Type B pancreatic cell (in vitro differentiated cells): ENCODE data around the gene ZNF467. TPM values are rescaled to one million over a fixed set of nuclear protein-coding genes. Genes with fewer than 3 reads are reported as not detected.

ENCODE experiments used
- DNase-seq: peaks from one replicate; pipeline ENCODE4 v3.0.0; 2021; ENCODE audit warnings: mixed read lengths; ENCODE audit not compliant: unreplicated experiment; ENCODE audit errors: extremely low spot score
- H3K27ac Mint-ChIP-seq: 2 replicates; pipeline ENCODE4 v1.8.0; 2021; ENCODE audit warnings: mild to moderate bottlenecking, mixed read lengths
- H3K27me3 Mint-ChIP-seq: 2 replicates; pipeline ENCODE4 v1.8.0; 2021; ENCODE audit warnings: mixed read lengths
- H3K36me3 Mint-ChIP-seq: 2 replicates; pipeline ENCODE4 v1.8.0; 2021; ENCODE audit warnings: mixed read lengths
- H3K4me1 Mint-ChIP-seq: one replicate; pipeline ENCODE4 v1.8.0; 2021; ENCODE audit warnings: mixed read lengths; ENCODE audit not compliant: unreplicated experiment
- H3K4me3 Mint-ChIP-seq: 2 replicates; pipeline ENCODE4 v1.8.0; 2021; ENCODE audit warnings: mild to moderate bottlenecking, mixed read lengths
- H3K9me3 Mint-ChIP-seq: 2 replicates; pipeline ENCODE4 v1.8.0; 2021; ENCODE audit warnings: mixed read lengths
- total RNA-seq: library from RNA; stranded (reverse); gene quantifications from 2 replicates; pipeline ENCODE4 v1.2.1, GENCODE V29; 2021; ENCODE audit warnings: low replicate concordance
- TF ChIP-seq, protein P1 (sequence below): fragments of 200-600 bp; sonication (generic); conservative IDR thresholded peaks from 2 replicates; pipeline ENCODE4 v1.5.0; 2021; ENCODE audit warnings: antibody characterized with exemption, mild to moderate bottlenecking

The ZNF467 gene
- total RNA-seq, 1 donor from 2014 or later = 17.6 TPM

DNA sequence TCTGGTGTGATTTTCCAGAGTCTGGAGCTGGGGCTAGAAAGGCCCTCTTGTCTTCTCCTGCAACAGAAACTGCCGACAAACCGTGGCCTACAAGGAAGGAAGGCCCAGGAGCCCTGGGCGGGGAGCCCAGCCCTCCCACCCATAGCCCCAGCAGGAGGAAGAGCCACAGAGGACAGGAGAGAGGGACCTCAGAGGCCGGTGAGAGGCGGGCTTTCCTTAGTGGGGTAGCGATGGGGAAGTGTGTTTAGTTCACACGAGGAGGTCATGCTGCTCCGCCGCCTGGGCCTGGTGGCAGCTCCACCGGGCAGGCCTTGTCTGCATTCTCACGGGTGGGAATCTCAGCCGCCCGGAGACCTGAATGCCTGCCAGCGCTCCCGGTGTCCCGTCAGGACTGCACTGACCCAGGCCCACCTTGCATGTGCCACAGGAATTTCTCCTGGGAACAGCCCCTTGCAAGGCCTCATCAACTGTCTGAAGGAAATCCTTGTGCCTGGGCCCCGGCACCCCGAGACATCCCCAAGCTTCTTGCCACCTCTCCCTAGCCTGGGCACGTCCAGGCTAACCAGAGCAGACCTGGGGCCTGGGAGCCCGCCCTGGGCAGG, 50.9 kb downstream of the ZNF467 start:
- H3K27ac Mint-ChIP-seq = no peak overlapping the region
- no peak overlapping the region for H3K4me3 Mint-ChIP-seq
- peaks cover 18% of the 10 kb centered on the region for H3K4me1 Mint-ChIP-seq
- H3K36me3 Mint-ChIP-seq = peaks cover 5% of the 10 kb centered on the region
- DNase-seq = peak; percentile 68
- no peaks in the 10 kb centered on the region for H3K27me3 Mint-ChIP-seq
- TF ChIP-seq, protein P1, sequence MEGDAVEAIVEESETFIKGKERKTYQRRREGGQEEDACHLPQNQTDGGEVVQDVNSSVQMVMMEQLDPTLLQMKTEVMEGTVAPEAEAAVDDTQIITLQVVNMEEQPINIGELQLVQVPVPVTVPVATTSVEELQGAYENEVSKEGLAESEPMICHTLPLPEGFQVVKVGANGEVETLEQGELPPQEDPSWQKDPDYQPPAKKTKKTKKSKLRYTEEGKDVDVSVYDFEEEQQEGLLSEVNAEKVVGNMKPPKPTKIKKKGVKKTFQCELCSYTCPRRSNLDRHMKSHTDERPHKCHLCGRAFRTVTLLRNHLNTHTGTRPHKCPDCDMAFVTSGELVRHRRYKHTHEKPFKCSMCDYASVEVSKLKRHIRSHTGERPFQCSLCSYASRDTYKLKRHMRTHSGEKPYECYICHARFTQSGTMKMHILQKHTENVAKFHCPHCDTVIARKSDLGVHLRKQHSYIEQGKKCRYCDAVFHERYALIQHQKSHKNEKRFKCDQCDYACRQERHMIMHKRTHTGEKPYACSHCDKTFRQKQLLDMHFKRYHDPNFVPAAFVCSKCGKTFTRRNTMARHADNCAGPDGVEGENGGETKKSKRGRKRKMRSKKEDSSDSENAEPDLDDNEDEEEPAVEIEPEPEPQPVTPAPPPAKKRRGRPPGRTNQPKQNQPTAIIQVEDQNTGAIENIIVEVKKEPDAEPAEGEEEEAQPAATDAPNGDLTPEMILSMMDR = no peak
- no peaks in the 10 kb centered on the region for H3K9me3 Mint-ChIP-seq

GRCh38 chr7:149721084-149721601, 52.2 kb downstream of the ZNF467 start:
- no peak for DNase-seq
- Mint-ChIP-seq H3K4me3 (no peak overlapping the region), H3K4me1 (peaks cover 18% of the 10 kb centered on the region), H3K36me3 (no peaks in the 10 kb centered on the region), H3K9me3 (no peaks in the 10 kb centered on the region), H3K27ac (no peak overlapping the region), H3K27me3 (no peaks in the 10 kb centered on the region)
- TF ChIP-seq, protein P1 = no peak

DNA sequence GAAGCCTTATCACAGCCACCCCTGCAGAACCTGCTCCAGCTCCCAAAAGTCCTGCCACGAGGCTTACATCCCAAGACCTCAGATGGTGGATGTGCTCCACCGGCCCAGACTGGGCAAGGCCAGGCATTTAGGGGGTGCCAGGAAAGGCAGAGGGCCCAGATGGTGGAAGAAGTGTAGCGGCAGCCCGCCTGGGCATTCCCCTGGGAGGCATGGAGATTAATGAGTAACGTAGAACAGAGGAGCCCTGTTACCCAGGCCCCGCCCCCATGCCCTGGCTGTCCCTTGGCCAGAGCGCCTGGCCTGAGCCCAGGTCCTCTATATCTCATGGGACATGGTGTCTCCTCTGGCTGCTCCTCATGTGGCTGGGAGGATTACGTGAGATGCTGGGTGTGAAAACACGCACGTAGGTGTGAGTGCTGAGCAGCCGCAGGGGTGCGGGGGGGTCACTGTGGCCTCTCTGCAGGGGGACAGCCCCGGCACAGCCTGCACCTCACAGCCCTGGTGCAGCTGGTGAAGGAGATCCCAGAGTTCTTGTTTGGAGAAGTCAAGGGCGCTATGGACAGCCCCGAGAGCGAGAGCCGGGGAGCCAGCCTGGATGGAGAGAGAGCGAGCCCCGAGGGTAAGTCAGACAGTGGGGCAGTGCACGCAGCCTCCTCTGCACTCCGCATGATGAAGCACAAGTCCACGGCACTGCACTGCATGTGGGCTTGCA, 52.9 kb downstream of the ZNF467 start:
- Mint-ChIP-seq H3K9me3 (no peaks in the 10 kb centered on the region), H3K4me3 (no peak overlapping the region), H3K4me1 (peaks cover 24% of the 10 kb centered on the region), H3K27ac (no peak overlapping the region), H3K36me3 (no peaks in the 10 kb centered on the region), H3K27me3 (no peaks in the 10 kb centered on the region)
- TF ChIP-seq, protein P1 = no peak
- DNase-seq = no peak

GRCh38 chr7:149719912-149720335, 53.5 kb downstream of the ZNF467 start:
- TF ChIP-seq, protein P1 = no peak
- H3K4me3 Mint-ChIP-seq = no peak overlapping the region
- no peak overlapping the region for H3K27ac Mint-ChIP-seq
- H3K36me3 Mint-ChIP-seq = no peaks in the 10 kb centered on the region
- peaks cover 29% of the 10 kb centered on the region for H3K4me1 Mint-ChIP-seq
- DNase-seq = no peak
- H3K27me3 Mint-ChIP-seq = no peaks in the 10 kb centered on the region
- no peaks in the 10 kb centered on the region for H3K9me3 Mint-ChIP-seq

DNA sequence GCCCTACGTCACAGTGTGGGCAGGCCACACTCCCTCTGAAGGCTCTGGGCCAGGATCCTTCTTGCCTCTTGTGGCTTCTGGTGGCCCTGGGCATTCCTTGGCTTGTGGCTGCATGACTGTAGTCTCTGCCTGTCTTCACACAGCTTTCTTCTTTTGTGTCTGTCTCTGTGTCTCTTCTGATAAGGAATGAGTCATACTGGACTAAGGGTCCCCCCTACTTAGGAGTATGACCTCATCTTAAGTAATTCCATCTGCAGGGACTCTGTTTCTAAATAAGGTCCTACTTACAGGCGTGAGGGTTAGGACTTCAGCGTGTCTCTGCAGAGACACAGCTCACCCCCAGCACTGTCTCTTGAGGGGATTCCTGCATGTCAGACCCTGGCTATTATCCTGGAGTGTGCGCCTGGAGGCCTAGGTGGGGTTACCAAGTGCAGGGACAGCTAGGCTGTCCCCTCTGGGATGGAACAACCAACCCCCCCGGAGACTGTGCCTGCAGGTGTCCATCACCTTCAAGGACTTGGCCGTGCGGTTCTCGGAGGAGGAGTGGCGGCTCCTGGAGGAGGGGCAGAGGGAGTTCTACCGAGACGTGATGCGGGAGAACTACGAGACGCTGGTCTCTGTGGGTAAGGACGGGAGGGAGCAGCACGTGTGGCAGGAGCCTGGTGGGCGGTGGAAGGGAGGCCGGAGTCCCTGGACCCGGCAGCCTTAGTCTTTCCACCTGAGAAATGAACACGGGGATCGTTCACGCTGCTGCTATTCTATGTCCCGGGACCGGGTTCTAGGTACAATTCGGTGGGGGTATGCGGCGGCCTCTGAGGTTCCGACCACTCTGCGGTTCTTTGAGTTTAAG, 54.1 kb downstream of the ZNF467 start:
- no peak for DNase-seq
- Mint-ChIP-seq H3K4me1 (peaks cover 29% of the 10 kb centered on the region), H3K4me3 (no peak overlapping the region), H3K27ac (no peak overlapping the region), H3K27me3 (no peaks in the 10 kb centered on the region), H3K9me3 (no peaks in the 10 kb centered on the region), H3K36me3 (no peaks in the 10 kb centered on the region)
- TF ChIP-seq, protein P1 = no peak
